ENCODE data around the gene LRCH3. TPM values are rescaled to one million over a fixed set of nuclear protein-coding genes. Genes with fewer than 3 reads are reported as not detected.
"Not testable (repeated sequence)": the region's sequence is repeated elsewhere in the genome, so short reads cannot be mapped to it uniquely, and the experiment has no call there.

Gene LRCH3
- total RNA-seq, 1 donor from 2014 or later: 70.2 TPM

DNA sequence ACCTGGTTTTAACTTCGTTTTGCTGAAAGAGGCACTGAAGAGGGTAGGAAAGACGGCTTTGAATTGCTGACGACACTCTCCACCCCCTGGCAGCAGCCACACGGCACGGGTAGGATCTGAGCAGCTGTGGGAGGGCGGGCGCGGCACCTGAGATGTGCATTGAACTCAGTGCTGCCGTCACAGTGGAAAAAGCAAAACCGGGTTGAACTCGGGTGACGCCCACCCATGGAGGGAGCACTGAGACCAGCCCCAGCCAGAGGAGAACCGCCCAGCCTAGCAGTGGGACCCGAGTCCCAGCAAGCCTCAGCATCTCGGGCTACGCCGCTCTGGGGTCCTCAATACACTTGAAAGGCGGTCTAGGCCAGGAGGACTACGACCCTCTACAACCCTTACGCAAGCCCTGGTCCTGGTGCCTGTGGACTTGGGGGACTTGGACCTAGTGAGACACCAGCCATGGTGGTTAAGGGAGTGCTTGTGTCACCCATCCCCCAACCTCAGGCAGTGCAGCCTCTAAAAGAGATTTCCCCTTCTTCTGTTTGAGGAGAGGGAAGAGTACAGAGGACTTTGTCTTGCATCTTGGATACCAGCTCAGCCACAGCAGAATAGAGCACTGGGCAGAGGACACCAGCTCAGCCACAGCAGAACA lies 108.9 kb downstream of the LRCH3 start:
- Mint-ChIP-seq H3K36me3 (ENCODE audit: unreplicated experiment) (peaks cover 6% of the 10 kb centered on the region), H3K27me3 (ENCODE audit: unreplicated experiment) (no peaks in the 10 kb centered on the region), H3K4me3 (ENCODE audit: unreplicated experiment) (no peak overlapping the region), H3K4me1 (ENCODE audit: unreplicated experiment) (peaks cover 2% of the 10 kb centered on the region), H3K27ac (ENCODE audit: unreplicated experiment) (no peak overlapping the region), H3K9me3 (ENCODE audit: unreplicated experiment) (peaks cover 10% of the 10 kb centered on the region)
- DNase-seq (ENCODE audit: extremely low spot score, unreplicated experiment): peak; percentile 83
- TF ChIP-seq, protein P1, sequence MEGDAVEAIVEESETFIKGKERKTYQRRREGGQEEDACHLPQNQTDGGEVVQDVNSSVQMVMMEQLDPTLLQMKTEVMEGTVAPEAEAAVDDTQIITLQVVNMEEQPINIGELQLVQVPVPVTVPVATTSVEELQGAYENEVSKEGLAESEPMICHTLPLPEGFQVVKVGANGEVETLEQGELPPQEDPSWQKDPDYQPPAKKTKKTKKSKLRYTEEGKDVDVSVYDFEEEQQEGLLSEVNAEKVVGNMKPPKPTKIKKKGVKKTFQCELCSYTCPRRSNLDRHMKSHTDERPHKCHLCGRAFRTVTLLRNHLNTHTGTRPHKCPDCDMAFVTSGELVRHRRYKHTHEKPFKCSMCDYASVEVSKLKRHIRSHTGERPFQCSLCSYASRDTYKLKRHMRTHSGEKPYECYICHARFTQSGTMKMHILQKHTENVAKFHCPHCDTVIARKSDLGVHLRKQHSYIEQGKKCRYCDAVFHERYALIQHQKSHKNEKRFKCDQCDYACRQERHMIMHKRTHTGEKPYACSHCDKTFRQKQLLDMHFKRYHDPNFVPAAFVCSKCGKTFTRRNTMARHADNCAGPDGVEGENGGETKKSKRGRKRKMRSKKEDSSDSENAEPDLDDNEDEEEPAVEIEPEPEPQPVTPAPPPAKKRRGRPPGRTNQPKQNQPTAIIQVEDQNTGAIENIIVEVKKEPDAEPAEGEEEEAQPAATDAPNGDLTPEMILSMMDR (IDR thresholded peaks at IDR 0.05): no peak

DNA sequence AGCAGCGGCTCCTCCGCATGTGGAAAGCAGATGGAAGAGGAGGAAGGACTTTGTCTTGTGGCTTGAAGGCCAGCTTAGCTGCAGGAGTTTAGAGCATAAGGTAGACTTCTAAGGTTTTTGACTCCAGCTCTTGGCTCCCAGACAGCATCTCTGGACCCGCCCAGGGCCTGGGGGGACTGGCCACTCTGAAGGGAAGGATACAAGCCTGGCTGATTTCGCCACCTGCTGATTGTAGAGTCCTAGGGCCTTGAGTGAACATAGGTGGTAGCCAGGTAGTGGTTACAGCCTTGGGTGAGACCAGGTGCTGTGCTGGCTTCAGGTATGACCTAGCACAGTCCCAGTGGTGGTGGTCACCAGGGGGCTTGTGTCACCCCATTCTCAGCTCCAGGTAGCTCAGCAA lies 110.6 kb downstream of the LRCH3 start:
- peaks cover 6% of the 10 kb centered on the region for H3K36me3 Mint-ChIP-seq (ENCODE audit: unreplicated experiment)
- TF ChIP-seq, protein P1 (IDR thresholded peaks at IDR 0.05): no peak
- DNase-seq (ENCODE audit: extremely low spot score, unreplicated experiment): peak; percentile 70
- H3K27me3 Mint-ChIP-seq (ENCODE audit: unreplicated experiment): no peaks in the 10 kb centered on the region
- peaks cover 12% of the 10 kb centered on the region for H3K4me1 Mint-ChIP-seq (ENCODE audit: unreplicated experiment)
- H3K4me3 Mint-ChIP-seq (ENCODE audit: unreplicated experiment): no peak overlapping the region
- H3K9me3 Mint-ChIP-seq (ENCODE audit: unreplicated experiment): peaks cover 10% of the 10 kb centered on the region
- no peak overlapping the region for H3K27ac Mint-ChIP-seq (ENCODE audit: unreplicated experiment)

DNA sequence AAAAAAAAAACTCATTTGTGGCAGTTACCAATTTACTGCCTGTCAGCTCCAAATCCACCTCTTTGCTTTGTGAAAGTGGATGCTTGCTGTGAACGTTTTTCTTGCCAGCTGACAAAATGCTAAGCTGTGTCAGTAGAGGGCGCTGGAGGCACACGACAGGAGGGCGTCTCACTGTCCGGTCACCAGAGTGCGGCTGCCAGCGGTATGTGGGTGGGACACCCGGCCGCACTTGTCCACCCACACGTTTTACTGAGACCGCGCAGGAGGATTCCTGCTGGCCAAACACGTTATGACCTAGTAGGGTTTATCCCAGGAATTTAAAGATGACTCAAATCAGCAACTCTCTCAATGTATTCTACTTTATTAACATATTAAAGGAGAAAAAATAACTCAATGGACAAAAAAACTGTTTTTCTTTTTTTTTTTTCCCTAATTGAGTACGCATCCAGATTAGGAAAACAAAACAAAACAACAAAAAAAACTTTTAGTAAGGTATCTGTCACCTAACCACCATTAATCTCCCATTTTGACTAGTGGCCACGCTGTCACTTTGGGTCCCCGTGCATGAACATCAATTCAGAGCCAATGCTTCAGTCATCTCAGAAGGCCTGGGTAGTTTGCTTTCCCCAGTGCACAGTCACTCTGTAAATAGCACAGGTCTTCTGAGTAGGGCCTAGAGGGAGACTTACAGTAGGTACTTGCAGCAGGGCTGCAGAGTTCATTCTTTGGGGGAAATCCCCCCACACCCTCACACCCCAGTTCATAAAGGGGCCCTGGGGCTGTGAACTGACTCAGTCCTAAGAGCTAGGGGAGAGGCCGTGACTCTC lies 115.2 kb downstream of the LRCH3 start:
- Mint-ChIP-seq H3K4me3 (ENCODE audit: unreplicated experiment) (peak overlapping the region; percentile 18), H3K27ac (ENCODE audit: unreplicated experiment) (peak overlapping the region; percentile 50)

DNA sequence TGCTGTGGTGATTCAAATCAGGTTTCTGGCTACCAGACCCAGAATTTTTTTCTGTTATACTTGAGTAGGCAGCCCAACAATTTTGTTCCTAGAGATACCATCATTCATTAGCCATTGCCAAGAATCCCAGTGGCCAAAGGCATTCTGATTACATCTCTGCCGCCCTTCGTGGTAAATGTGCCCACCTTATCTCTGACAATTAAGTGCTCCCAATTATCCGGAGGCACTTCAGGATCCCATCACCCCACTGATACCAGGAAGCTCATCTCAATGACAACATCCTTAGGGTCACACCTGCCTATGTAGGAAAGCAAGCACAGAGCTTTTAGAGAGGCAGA lies 115.8 kb downstream of the LRCH3 start:
- Mint-ChIP-seq H3K36me3 (ENCODE audit: unreplicated experiment) (peaks cover 4% of the 10 kb centered on the region), H3K4me1 (ENCODE audit: unreplicated experiment) (peaks cover 12% of the 10 kb centered on the region), H3K9me3 (ENCODE audit: unreplicated experiment) (peaks cover 10% of the 10 kb centered on the region), H3K27ac (ENCODE audit: unreplicated experiment) (no peak overlapping the region), H3K4me3 (ENCODE audit: unreplicated experiment) (no peak overlapping the region), H3K27me3 (ENCODE audit: unreplicated experiment) (no peaks in the 10 kb centered on the region)
- peak; percentile 13 for DNase-seq (ENCODE audit: extremely low spot score, unreplicated experiment)
- TF ChIP-seq, protein P1 (IDR thresholded peaks at IDR 0.05): no peak

More for the DNA sequence above, 115.2 kb downstream of the LRCH3 start:
- peaks cover 12% of the 10 kb centered on the region for H3K4me1 Mint-ChIP-seq (ENCODE audit: unreplicated experiment)
- H3K27me3 Mint-ChIP-seq (ENCODE audit: unreplicated experiment): no peaks in the 10 kb centered on the region
- DNase-seq (ENCODE audit: extremely low spot score, unreplicated experiment): peak; percentile 93
- TF ChIP-seq, protein P1 (IDR thresholded peaks at IDR 0.05): peak; percentile 94
- H3K36me3 Mint-ChIP-seq (ENCODE audit: unreplicated experiment): peaks cover 4% of the 10 kb centered on the region
- H3K9me3 Mint-ChIP-seq (ENCODE audit: unreplicated experiment): peaks cover 10% of the 10 kb centered on the region

DNA sequence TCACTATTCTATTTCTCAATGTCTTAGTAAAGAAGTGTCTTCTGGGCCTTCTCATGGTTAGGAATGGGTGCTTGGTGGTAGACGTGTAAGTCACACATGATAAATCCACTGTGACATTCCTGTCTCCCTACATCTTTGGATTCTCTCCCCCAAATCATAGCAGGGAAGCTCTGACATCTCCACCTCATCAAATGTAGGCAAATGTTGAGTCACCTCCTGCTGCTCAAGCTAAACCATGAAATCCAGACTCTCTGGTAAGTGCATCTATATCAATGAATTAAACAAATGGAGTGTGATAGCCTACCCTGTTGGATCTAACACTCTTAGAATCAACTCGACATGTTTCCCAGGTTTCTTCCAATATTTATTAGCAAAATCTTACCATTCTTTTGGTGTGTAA lies 116.1 kb downstream of the LRCH3 start:
- Mint-ChIP-seq H3K4me1 (ENCODE audit: unreplicated experiment) (peaks cover 12% of the 10 kb centered on the region), H3K9me3 (ENCODE audit: unreplicated experiment) (peaks cover 7% of the 10 kb centered on the region)
- DNase-seq (ENCODE audit: extremely low spot score, unreplicated experiment): no peak

DNA sequence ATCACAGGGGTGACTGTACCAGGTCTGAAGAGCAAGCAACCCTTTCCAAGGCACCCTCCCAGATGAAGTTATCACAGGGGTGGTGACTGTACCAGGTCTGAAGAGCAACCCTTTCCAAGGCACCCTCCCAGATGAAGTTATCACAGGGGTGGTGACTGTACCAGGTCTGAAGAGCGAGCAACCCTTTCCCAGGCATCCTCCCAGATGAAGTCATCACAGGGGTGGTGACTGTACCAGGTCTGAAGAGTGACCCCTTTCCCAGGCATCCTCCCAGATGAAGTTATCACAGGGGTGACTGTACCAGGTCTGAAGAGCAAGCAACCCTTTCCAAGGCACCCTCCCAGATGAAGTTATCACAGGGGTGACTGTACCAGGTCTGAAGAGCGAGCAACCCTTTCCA lies 117.5 kb downstream of the LRCH3 start:
- not testable (repeated sequence) for H3K9me3 Mint-ChIP-seq (ENCODE audit: unreplicated experiment); H3K4me3 Mint-ChIP-seq (ENCODE audit: unreplicated experiment); H3K27ac Mint-ChIP-seq (ENCODE audit: unreplicated experiment); H3K36me3 Mint-ChIP-seq (ENCODE audit: unreplicated experiment); H3K27me3 Mint-ChIP-seq (ENCODE audit: unreplicated experiment)
- DNase-seq (ENCODE audit: extremely low spot score, unreplicated experiment): peak; percentile 54
- H3K4me1 Mint-ChIP-seq (ENCODE audit: unreplicated experiment): peaks cover 15% of the 10 kb centered on the region

More for the DNA sequence above, 116.1 kb downstream of the LRCH3 start:
- TF ChIP-seq, protein P1 (IDR thresholded peaks at IDR 0.05): no peak
- Mint-ChIP-seq H3K4me3 (ENCODE audit: unreplicated experiment) (no peak overlapping the region), H3K27ac (ENCODE audit: unreplicated experiment) (no peak overlapping the region), H3K27me3 (ENCODE audit: unreplicated experiment) (no peaks in the 10 kb centered on the region), H3K36me3 (ENCODE audit: unreplicated experiment) (peaks cover 3% of the 10 kb centered on the region)
